GM23338 (cell line): ENCODE measurements around the gene TOM1. TPM values are rescaled to one million over a fixed set of nuclear protein-coding genes. Genes with fewer than 3 reads are reported as not detected.

ENCODE experiments used
- ATAC-seq: fragments of 200-7000 bp; cut with Tn5 transposase; 3 replicates; pipeline ENCODE4 v1.9.1; 2020
- DNase-seq: peaks from one replicate; pipeline ENCODE4 v3.0.0-alpha.2; 2015; ENCODE audit warnings: low spot score
- H2AFZ ChIP-seq: fragments of 200-600 bp; sonication (generic); 2 replicates; pipeline ENCODE4 v1.8.0; 2016; ENCODE audit warnings: antibody characterized with exemption, mild to moderate bottlenecking, moderate library complexity
- H3F3A ChIP-seq: fragments of 200-600 bp; sonication (generic); replicated peaks from 2 replicates; pipeline ENCODE4 v1.8.0; 2017; ENCODE audit warnings: antibody characterized with exemption, mixed run types, low read depth
- H3K27ac ChIP-seq: fragments of 200-600 bp; sonication (generic); 2 replicates; pipeline ENCODE4 v1.6.1; 2016; ENCODE audit warnings: low read depth
- H3K27me3 ChIP-seq: fragments of 200-600 bp; sonication (generic); 2 replicates; pipeline ENCODE4 v1.8.0; 2016; ENCODE audit warnings: mild to moderate bottlenecking, mixed run types, moderate library complexity; ENCODE audit not compliant: insufficient read depth
- H3K36me3 ChIP-seq: fragments of 200-600 bp; sonication (generic); 2 replicates; pipeline ENCODE4 v1.8.0; 2016; ENCODE audit warnings: mild to moderate bottlenecking; ENCODE audit not compliant: insufficient read depth
- H3K4me1 ChIP-seq: fragments of 200-600 bp; sonication (generic); 2 replicates; pipeline ENCODE4 v1.8.0; 2016; ENCODE audit warnings: mild to moderate bottlenecking, moderate library complexity; ENCODE audit not compliant: insufficient read depth
- H3K4me2 ChIP-seq: fragments of 200-600 bp; sonication (generic); 2 replicates; pipeline ENCODE4 v1.7.1; 2017; ENCODE audit warnings: mixed run types
- H3K4me3 ChIP-seq: fragments of 200-600 bp; sonication (generic); 2 replicates; pipeline ENCODE4 v1.6.1; 2016; ENCODE audit warnings: mixed run types
- H3K79me2 ChIP-seq: fragments of 200-600 bp; sonication (generic); replicated peaks from 2 replicates; pipeline ENCODE4 v1.8.0; 2017; ENCODE audit warnings: mild to moderate bottlenecking; ENCODE audit not compliant: insufficient read depth
- H3K9me2 ChIP-seq: fragments of 200-600 bp; sonication (generic); 2 replicates; pipeline ENCODE4 v1.8.0; 2017; ENCODE audit not compliant: insufficient read depth
- H4K20me1 ChIP-seq: fragments of 200-600 bp; sonication (generic); replicated peaks from 2 replicates; pipeline ENCODE4 v1.8.0; 2017; ENCODE audit warnings: mild to moderate bottlenecking; ENCODE audit not compliant: insufficient read depth
- H3K27ac Mint-ChIP-seq: 2 replicates; pipeline ENCODE4 v1.8.0; 2020; ENCODE audit warnings: inconsistent platforms, mild to moderate bottlenecking, moderate library complexity, mixed read lengths
- H3K27me3 Mint-ChIP-seq: 3 replicates; pipeline ENCODE4 v1.8.0; 2022; ENCODE audit warnings: low read depth, mild to moderate bottlenecking, moderate library complexity, mixed read lengths, inconsistent platforms; ENCODE audit not compliant: insufficient read depth, poor library complexity
- H3K36me3 Mint-ChIP-seq: 3 replicates; pipeline ENCODE4 v1.8.0; 2021; ENCODE audit warnings: low read depth, mild to moderate bottlenecking, inconsistent platforms, moderate library complexity, mixed read lengths
- H3K4me1 Mint-ChIP-seq: 3 replicates; pipeline ENCODE4 v1.8.0; 2020; ENCODE audit warnings: mild to moderate bottlenecking, inconsistent platforms, mixed read lengths
- H3K4me3 Mint-ChIP-seq: 3 replicates; pipeline ENCODE4 v1.8.0; 2021; ENCODE audit warnings: moderate library complexity, mild to moderate bottlenecking, inconsistent platforms, mixed read lengths
- H3K9me3 Mint-ChIP-seq: 3 replicates; pipeline ENCODE4 v1.8.0; 2020; ENCODE audit warnings: moderate library complexity, mild to moderate bottlenecking, inconsistent platforms, mixed read lengths
- CREB1 ChIP-seq: fragments of 250-450 bp; sonication (Bioruptor Pico); IDR thresholded peaks from 2 replicates; pipeline ENCODE4 v1.5.0; 2020; ENCODE audit warnings: low read depth, mild to moderate bottlenecking, moderate library complexity
- EZH2 ChIP-seq: fragments of 200-600 bp; sonication (generic); IDR thresholded peaks from one replicate; pipeline ENCODE4 v1.8.0; 2017; ENCODE audit warnings: antibody characterized with exemption, mild to moderate bottlenecking, low read depth; ENCODE audit not compliant: unreplicated experiment
- JUNB ChIP-seq: IDR thresholded peaks from one replicate; pipeline ENCODE4 v1.6.1; 2016; ENCODE audit warnings: antibody characterized with exemption; ENCODE audit not compliant: unreplicated experiment
- POLR2AphosphoS5 ChIP-seq: IDR thresholded peaks from 2 replicates; pipeline ENCODE4 v1.6.1; 2016; ENCODE audit warnings: antibody characterized with exemption, low read depth
- STAT1 ChIP-seq: IDR thresholded peaks from one replicate; pipeline ENCODE4 v1.6.1; 2016; ENCODE audit warnings: antibody characterized with exemption; ENCODE audit not compliant: unreplicated experiment
- ZNF462 ChIP-seq: fragments of 250-450 bp; sonication (Bioruptor Pico); IDR thresholded peaks from 2 replicates; pipeline ENCODE4 v1.5.0; 2020; ENCODE audit warnings: mild to moderate bottlenecking, moderate library complexity
- polyA plus RNA-seq: library from polyadenylated mRNA; unstranded; fragments of >200 nt; fragmentation: Nextera tagmentation; extraction: Ambion mirVana; gene quantifications from 2 replicates; pipeline ENCODE4 v1.2.1, GENCODE V29; 2016
- total RNA-seq: library from RNA; depleted of rRNA; stranded (reverse); fragments of >200 nt; shearing (Covaris generic); gene quantifications from 2 replicates; pipeline ENCODE4 v1.2.3, GENCODE V29; 2014
- TF ChIP-seq, protein P1 (sequence below): IDR thresholded peaks from 2 replicates; pipeline ENCODE4 v1.6.1; 2016; ENCODE audit warnings: antibody characterized with exemption
- TF ChIP-seq, protein P2 (sequence below), 2 experiments: fragments of 200-600 bp in 1 of 2; sonication (generic) in 1 of 2; conservative IDR thresholded peaks; 2 replicates each; pipeline versions ENCODE4 v1.5.1 to v1.6.1; 2016 to 2017; ENCODE audit warnings: antibody characterized with exemption in 2 of 2, low read depth in 2 of 2, mild to moderate bottlenecking in 2 of 2, moderate library complexity in 1 of 2

TOM1 gene
- total and polyA plus RNA-seq, 2 experiments from 2014 or later: 10.9 to 17.8 TPM

DNA sequence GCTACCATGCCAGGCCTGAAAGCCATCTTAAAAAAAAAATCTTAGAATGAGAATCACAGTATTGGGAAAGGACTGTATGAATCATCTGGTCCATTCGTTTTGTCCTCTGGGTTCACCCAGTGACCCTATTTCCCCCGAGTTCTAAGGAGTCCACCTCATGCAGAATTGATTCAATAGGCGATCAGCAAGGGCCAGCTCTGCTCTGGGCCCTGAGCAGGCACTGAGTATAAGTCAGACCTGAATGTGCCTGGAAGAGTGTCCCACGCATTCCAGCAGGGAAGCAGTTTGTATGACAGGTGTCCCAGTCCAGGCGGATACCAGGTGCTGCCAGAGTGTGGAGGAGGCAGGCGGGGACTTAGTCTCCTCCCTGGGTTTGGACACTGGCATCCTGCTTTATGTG, 80.3 kb downstream of the TOM1 start:
- Histone ChIP-seq H3K27ac (no peak overlapping the region), H3K4me3 (no peak overlapping the region; the same call in 1 of the 2 replicates), H3K4me1 (peaks cover 69% of the 10 kb centered on the region), H3F3A (peaks cover 41% of the 10 kb centered on the region), H2AFZ (no peak overlapping the region), H3K36me3 (no peaks in the 10 kb centered on the region), H3K4me2 (0 out of 2 replicates have a peak overlapping the region, but pooled peaks have one; percentile 39), H3K79me2 (peaks cover 11% of the 10 kb centered on the region), H3K27me3 (no peaks in the 10 kb centered on the region), H4K20me1 (no peaks in the 10 kb centered on the region), H3K9me2 (no peaks in the 10 kb centered on the region)
- H3K27ac Mint-ChIP-seq: no peak overlapping the region
- H3K4me1 Mint-ChIP-seq: peaks cover 60% of the 10 kb centered on the region
- H3K27me3 Mint-ChIP-seq: peaks cover 33% of the 10 kb centered on the region
- DNase-seq: no peak
- H3K4me3 Mint-ChIP-seq: peak overlapping the region; percentile 77
- no peak for ATAC-seq
- TF ChIP-seq, protein P1, sequence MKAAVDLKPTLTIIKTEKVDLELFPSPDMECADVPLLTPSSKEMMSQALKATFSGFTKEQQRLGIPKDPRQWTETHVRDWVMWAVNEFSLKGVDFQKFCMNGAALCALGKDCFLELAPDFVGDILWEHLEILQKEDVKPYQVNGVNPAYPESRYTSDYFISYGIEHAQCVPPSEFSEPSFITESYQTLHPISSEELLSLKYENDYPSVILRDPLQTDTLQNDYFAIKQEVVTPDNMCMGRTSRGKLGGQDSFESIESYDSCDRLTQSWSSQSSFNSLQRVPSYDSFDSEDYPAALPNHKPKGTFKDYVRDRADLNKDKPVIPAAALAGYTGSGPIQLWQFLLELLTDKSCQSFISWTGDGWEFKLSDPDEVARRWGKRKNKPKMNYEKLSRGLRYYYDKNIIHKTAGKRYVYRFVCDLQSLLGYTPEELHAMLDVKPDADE: no peak
- no peak for TF ChIP-seq EZH2
- no peak for TF ChIP-seq JUNB
- no peak for TF ChIP-seq ZNF462 (CRISPR knock-in tag)
- TF ChIP-seq STAT1: no peak
- TF ChIP-seq, protein P2, sequence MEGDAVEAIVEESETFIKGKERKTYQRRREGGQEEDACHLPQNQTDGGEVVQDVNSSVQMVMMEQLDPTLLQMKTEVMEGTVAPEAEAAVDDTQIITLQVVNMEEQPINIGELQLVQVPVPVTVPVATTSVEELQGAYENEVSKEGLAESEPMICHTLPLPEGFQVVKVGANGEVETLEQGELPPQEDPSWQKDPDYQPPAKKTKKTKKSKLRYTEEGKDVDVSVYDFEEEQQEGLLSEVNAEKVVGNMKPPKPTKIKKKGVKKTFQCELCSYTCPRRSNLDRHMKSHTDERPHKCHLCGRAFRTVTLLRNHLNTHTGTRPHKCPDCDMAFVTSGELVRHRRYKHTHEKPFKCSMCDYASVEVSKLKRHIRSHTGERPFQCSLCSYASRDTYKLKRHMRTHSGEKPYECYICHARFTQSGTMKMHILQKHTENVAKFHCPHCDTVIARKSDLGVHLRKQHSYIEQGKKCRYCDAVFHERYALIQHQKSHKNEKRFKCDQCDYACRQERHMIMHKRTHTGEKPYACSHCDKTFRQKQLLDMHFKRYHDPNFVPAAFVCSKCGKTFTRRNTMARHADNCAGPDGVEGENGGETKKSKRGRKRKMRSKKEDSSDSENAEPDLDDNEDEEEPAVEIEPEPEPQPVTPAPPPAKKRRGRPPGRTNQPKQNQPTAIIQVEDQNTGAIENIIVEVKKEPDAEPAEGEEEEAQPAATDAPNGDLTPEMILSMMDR (conservative IDR thresholded peaks at IDR 0.05; ENCODE audit: low read depth in 2 of 2): no peak
- TF ChIP-seq CREB1: no peak
- TF ChIP-seq POLR2AphosphoS5: no peak
- peaks cover 23% of the 10 kb centered on the region for H3K36me3 Mint-ChIP-seq
- H3K9me3 Mint-ChIP-seq: no peaks in the 10 kb centered on the region
